T-helper 2 cell treated with Interferon-gamma antibody and Interleukin-4, amounts not matched to agents 5 μg/mL and 100 μg/mL, for 36 hours (primary cell): ENCODE results near the gene MRPL43.

Source experiments
- DNase-seq: peaks from one replicate; pipeline ENCODE4 v3.0.0; 2021; ENCODE audit warnings: low spot score
- H3K27ac Mint-ChIP-seq: one replicate; pipeline ENCODE4 v1.8.0; 2021; ENCODE audit warnings: mild to moderate bottlenecking, mixed read lengths
- H3K27me3 Mint-ChIP-seq: one replicate; pipeline ENCODE4 v1.8.0; 2021; ENCODE audit warnings: low read depth, mixed read lengths
- H3K36me3 Mint-ChIP-seq: one replicate; pipeline ENCODE4 v1.8.0; 2021; ENCODE audit warnings: low read depth, mixed read lengths
- H3K4me1 Mint-ChIP-seq: one replicate; pipeline ENCODE4 v1.8.0; 2021; ENCODE audit warnings: low read depth, mixed read lengths
- H3K4me3 Mint-ChIP-seq: one replicate; pipeline ENCODE4 v1.8.0; 2022; ENCODE audit warnings: mild to moderate bottlenecking, moderate library complexity, mixed read lengths
- H3K9me3 Mint-ChIP-seq: one replicate; pipeline ENCODE4 v1.8.0; 2021; ENCODE audit warnings: mixed read lengths

Gene MRPL43

DNA sequence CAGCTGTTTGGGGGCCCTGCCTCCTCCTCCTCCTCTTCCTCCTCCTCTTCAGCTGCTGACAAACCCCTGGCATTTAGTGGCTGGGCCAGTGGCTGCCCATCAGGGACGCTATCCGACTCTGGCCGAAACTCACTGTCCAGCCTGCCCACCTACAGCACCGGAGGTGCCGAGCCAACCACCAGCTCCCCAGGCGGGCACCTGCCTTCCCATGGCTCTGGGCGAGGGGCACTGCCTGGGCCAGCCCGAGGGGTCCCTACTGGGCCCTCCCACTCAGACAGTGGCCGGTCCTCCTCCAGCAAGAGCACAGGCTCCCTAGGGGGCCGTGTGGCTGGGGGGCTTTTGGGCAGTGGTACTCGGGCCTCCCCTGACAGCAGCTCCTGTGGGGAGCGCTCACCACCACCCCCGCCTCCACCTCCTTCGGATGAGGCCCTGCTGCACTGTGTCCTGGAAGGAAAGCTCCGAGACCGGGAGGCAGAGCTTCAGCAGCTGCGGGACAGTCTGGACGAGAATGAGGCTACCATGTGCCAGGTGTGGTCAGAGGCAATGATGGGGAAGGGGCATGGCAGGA, 16.4 kb upstream of the MRPL43 start:
- no peaks in the 10 kb centered on the region for H3K36me3 Mint-ChIP-seq
- no peaks in the 10 kb centered on the region for H3K9me3 Mint-ChIP-seq
- H3K4me1 Mint-ChIP-seq, result peaks cover 4% of the 10 kb centered on the region
- no peak overlapping the region for H3K27ac Mint-ChIP-seq
- peaks cover 2% of the 10 kb centered on the region for H3K27me3 Mint-ChIP-seq
- no peak for DNase-seq
- no peak overlapping the region for H3K4me3 Mint-ChIP-seq

DNA sequence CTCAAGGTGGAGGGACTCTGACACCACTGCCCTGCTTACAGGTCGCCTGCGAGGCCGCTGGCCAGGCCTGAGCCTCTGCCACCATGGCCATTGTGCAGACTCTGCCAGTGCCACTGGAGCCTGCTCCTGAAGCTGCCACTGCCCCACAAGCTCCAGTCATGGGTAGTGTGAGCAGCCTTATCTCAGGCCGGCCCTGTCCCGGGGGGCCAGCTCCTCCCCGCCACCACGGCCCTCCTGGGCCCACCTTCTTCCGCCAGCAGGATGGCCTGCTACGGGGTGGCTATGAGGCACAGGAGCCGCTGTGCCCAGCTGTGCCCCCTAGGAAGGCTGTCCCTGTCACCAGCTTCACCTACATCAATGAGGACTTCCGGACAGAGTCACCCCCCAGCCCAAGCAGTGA, 15.2 kb upstream of the MRPL43 start:
- Mint-ChIP-seq H3K27ac (no peak overlapping the region), H3K36me3 (no peaks in the 10 kb centered on the region), H3K4me1 (peaks cover 11% of the 10 kb centered on the region), H3K27me3 (peaks cover 2% of the 10 kb centered on the region), H3K4me3 (no peak overlapping the region), H3K9me3 (no peaks in the 10 kb centered on the region)
- no peak for DNase-seq

DNA sequence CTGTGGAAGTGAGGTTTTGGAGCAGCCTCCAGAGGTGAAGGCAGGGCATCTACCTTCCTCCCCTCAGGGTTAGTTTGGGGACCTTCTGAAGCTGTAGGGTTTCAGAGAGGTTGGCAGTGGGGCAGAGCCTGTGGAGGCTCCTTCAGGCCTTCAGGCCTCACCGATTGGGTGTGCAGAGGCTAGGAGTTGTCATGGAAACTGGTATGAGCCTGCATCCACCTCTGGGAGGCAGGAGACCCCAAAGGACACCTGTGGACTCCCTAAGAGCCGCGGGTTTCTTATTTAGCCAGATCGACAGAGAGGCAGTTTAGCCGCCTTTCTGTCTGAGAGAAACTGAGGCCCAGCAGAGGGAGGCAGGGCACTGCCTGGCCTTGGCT, 14.3 kb upstream of the MRPL43 start:
- no peak for DNase-seq
- Mint-ChIP-seq H3K27ac (no peak overlapping the region), H3K36me3 (no peaks in the 10 kb centered on the region), H3K4me1 (peaks cover 11% of the 10 kb centered on the region), H3K9me3 (no peaks in the 10 kb centered on the region), H3K27me3 (peaks cover 2% of the 10 kb centered on the region), H3K4me3 (no peak overlapping the region)

DNA sequence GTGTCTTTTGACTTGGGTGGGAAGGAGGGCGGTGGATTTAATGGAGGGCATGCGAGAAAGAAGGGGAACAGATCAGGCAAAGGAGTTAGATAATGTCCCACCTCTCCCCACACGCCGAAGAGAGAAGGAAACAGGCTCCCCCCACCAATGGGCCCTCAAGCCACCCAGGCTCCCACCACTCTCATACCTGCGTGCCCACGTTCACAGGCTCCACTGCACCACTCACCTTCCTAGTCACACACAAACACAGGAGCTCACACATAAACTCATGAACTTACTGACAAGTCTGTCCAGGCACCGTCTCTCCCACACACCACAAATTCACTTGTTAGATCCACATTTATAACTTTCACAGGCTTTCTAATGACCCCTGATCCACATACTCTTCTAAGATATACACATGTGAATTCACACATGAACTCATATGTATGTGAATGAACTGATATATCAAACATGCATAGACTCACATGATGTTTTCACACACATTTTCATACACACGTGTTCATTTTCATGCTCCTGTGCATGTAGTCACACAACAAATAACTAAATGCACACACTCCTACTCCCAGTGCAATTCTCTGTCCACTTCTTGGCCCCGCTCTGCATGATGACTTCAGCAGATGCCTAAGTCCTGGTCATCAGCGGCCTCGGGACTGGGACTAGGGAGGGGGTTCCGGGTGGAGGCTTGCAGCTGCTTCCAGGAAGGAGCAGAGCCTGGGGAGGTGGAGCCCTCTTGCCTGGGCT, 13.8 kb upstream of the MRPL43 start:
- H3K9me3 Mint-ChIP-seq, result no peaks in the 10 kb centered on the region
- H3K4me1 Mint-ChIP-seq, result peaks cover 15% of the 10 kb centered on the region
- H3K36me3 Mint-ChIP-seq, result no peaks in the 10 kb centered on the region
- no peak for DNase-seq
- peaks cover 2% of the 10 kb centered on the region for H3K27me3 Mint-ChIP-seq
- H3K4me3 Mint-ChIP-seq, result peak overlapping the region; percentile 69
- H3K27ac Mint-ChIP-seq, result peak overlapping the region; percentile 52

DNA sequence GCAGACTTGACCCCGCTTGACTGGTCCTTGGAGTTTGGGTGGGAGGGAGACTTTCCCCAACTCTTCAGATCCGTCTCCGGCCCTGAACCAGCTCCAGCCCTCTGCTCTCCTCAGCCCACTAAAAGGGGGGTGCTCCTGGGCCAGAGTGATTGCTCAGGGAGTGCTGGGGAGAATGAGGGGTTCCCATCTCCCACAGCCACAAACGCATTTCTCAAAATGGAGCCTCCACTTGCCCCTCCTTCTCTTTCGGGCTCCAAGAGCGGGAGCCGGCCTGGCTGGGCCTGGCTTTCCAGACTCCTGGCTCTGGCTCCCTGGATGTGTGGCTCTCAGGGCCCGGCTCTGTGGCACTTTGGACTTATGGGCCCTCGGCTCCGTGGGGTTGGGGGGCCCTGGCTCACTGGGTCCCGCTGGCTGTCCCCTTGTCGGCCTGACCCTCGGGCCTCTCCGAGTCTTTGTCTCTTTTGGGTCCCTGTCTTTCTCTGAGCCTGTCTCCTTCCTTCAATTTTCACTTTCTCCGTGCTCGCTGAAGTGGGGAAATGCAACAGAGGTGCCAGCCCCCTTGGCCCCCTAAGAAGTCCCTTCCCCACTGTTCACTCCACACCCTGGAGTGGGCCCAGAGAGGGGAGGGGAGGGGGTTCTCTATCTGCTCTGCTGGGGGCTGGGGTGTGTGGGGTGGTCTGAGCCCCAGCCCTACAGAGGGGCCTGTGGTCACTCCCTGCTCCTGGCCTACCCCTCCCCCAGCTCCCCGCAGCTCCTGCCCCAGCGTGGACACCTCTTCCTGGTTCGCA, 13.0 kb upstream of the MRPL43 start:
- Mint-ChIP-seq H3K27me3 (peaks cover 2% of the 10 kb centered on the region), H3K36me3 (no peaks in the 10 kb centered on the region), H3K4me1 (peaks cover 15% of the 10 kb centered on the region), H3K9me3 (no peaks in the 10 kb centered on the region), H3K27ac (no peak overlapping the region), H3K4me3 (peak overlapping the region; percentile 73)
- DNase-seq, result no peak

DNA sequence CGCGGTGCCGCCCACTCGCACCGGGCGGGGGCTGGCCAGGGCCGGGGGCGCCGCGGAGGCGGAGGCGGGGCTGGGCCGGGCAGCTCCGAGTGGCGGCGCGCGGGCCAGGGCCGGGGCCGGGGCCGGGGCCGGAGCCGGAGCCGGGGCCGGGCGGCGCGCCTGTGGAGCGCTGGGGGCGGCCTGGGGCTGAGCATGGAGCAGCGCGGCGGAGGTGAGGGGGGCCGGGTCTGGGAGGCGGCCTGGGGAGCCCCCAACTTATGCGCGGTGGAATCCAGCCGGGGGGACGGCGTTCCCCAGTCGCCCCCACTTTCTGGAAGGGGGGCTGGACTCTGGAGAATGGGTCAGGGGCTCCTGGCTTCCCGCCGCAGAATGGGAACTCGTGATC, 12.4 kb upstream of the MRPL43 start, which contains the start of gene LZTS2:
TSS of gene LZTS2 (plus strand) at position 67 of the 385 bp plus-strand sequence. CDS start 2,731 bp downstream, outside the sequence.
- no peaks in the 10 kb centered on the region for H3K9me3 Mint-ChIP-seq
- H3K4me1 Mint-ChIP-seq, result peaks cover 15% of the 10 kb centered on the region

DNA sequence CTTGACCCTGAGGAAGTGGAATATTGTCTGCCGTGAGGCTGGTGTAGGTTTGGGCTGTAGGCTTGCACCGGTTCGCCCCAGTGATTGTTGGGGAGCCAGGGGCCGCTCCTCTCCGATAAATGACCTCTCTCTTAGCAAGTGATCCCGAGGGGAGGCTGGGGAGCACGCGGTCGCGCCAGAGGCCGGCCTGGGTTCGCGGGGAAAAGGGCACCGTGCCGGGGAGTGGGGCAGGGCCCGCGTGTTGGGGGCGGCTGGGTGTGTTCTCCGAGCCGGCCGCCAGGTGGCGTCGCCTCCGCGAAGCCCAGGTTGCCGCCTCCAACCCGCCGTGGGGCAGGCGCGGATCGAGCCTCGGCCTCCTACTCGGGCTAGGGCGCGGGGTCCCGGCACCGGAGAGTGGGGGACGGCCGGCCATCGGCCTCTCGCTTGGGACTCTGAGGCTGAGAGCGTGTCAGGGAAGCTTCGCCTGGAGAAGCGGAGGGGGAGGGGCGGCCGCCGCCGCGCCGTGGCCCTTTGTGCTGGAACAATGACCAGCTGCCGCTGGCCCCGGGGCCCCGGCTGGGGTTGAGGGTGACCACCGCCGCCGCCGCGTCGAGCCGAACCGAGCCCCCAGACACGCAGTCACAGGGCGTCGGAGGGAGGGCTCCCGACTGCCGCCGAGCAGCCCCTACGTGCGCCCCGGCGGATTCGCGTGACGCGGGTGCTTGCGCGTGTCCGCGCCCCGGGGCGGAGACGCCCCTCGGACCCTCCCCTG, 11.9 kb upstream of the MRPL43 start:
- Mint-ChIP-seq H3K27me3 (peaks cover 2% of the 10 kb centered on the region), H3K36me3 (peaks cover 5% of the 10 kb centered on the region), H3K4me1 (peaks cover 15% of the 10 kb centered on the region), H3K9me3 (no peaks in the 10 kb centered on the region), H3K4me3 (peak overlapping the region; percentile 84), H3K27ac (peak overlapping the region; percentile 85)
- peak; percentile 80 for DNase-seq

More for the DNA sequence above, 12.4 kb upstream of the MRPL43 start, which contains the start of gene LZTS2:
- Mint-ChIP-seq H3K27ac (peak within 1 kb of the TSS; percentile 85), H3K27me3 (peaks cover 2% of the 10 kb centered on the region), H3K4me3 (peak within 1 kb of the TSS; percentile 84), H3K36me3 (peaks cover 1% of the 10 kb centered on the region)
- DNase-seq, result no peak

DNA sequence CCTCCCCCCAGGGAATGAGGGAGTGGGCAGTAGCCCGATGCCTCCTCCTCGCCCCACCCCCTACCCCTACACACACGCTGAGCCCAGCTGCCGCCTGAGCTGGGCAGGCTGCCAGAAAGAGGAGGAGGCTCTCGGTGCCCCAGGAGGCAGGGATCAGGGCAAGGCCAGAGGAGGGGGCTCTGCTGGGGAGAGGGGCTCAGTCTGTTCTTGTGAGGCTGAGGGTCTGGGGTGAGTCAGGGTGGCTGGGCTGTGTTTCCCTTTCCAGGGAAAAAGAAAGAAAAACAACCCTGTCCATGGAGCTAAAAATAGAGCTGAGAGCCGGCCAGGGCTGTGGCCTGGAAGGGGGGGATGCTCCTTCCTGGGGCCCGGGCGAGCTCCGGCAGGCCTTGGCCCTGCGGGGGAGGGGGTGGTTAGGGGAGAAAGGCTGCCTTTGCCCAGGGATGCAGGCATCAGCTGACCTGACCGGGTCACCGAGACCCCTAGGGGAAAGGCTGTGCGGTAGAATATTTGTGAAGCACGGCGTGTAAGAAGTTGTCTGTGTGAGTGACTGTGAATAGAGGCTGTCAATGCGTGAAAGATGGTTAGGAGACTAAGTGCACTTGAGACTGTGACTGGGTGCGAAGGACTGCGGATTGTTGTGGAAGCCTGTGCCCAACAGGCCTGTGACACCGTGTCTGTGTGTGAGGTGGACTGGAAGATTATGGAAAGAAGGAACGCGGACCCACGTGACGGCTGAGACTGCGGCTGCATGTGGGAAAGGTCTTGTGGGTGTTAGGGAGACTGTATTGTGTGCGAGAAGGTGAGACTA, 11.1 kb upstream of the MRPL43 start:
- Mint-ChIP-seq H3K36me3 (peaks cover 9% of the 10 kb centered on the region), H3K27ac (peak overlapping the region; percentile 85), H3K9me3 (no peaks in the 10 kb centered on the region), H3K27me3 (peaks cover 2% of the 10 kb centered on the region), H3K4me1 (peaks cover 15% of the 10 kb centered on the region), H3K4me3 (peak overlapping the region; percentile 84)
- DNase-seq, result peak; percentile 47

DNA sequence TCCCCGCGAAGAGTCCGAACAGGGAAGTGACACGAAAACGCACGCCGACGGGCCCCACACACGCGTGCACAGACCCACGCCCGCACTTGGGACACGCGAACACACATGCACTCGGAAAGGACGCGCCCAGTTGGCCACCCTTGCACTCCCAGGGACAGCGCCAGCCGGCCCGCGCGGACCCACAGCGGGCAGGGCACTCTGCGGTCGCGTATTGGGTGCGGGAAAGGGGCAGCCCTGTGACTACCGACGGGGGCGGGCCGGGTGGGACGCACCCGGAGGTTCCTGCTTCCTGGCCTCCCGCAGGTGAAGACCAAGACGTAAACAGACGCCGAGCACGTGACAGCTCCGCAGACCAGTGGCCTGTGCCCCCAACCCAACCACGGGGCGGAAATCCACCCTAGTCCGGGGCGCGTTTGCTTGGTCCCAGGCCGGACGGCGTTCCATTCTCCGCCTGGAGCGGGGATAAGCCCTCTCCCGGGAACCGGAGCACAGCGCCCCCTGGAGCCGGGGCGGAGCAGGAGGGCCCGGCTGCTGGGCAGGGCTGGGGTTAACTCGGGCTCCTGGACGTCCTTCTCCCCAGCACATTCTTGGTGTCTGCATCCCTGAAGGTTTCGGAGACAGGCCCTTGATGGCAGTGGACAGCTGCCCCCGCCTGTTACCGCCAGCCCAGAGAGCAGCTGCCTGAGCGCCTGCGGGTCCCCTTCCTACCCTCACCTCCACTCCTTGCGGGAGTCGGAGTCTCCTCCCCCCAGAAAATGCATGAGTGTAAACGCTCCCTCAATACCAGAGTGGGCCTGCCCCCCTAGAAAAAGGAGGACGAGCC, 10.3 kb upstream of the MRPL43 start:
- peaks cover 14% of the 10 kb centered on the region for H3K36me3 Mint-ChIP-seq
- peaks cover 2% of the 10 kb centered on the region for H3K27me3 Mint-ChIP-seq
- DNase-seq, result peak; percentile 78
- H3K4me3 Mint-ChIP-seq, result peak overlapping the region; percentile 84
- no peaks in the 10 kb centered on the region for H3K9me3 Mint-ChIP-seq
- peaks cover 15% of the 10 kb centered on the region for H3K4me1 Mint-ChIP-seq
- H3K27ac Mint-ChIP-seq, result peak overlapping the region; percentile 92

DNA sequence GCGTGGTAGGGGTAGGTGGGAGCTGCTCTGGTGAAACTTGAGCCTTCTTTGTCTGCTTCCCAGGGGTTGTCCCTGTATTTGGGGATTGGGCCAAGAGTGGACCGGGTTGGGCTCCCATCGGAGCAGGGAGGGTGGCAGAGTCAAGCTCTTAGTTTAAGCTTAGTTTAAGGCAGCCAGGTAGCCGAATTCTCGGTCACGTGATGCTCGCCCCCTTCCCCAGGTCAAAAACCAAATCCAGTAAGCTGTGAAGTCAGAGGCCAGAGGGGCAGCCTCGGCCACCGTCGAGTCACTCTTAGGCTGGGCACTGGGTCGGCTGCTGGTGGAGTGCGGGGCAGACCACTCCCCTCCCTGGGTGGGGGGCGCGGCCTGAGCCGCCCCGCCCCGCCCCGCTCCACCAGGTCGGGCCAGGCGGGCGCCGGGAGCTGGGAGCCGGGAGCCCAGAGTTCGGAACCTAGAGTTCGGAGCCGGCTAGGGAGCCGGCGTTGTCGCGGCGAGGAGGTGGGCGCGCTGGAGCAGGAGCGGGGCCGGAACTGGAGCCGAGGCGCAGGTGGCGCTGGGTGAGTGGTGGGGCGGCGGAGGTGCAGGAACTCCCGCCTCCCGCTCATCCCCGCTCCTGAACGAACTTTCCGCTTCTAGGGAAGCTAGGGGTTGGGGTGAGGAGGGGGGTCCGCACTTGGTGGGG, 9.5 kb upstream of the MRPL43 start:
- no peaks in the 10 kb centered on the region for H3K9me3 Mint-ChIP-seq
- peak overlapping the region; percentile 92 for H3K27ac Mint-ChIP-seq
- H3K4me3 Mint-ChIP-seq, result peak overlapping the region; percentile 85
- H3K27me3 Mint-ChIP-seq, result peaks cover 2% of the 10 kb centered on the region
- peaks cover 15% of the 10 kb centered on the region for H3K4me1 Mint-ChIP-seq
- peaks cover 15% of the 10 kb centered on the region for H3K36me3 Mint-ChIP-seq
- peak; percentile 32 for DNase-seq

DNA sequence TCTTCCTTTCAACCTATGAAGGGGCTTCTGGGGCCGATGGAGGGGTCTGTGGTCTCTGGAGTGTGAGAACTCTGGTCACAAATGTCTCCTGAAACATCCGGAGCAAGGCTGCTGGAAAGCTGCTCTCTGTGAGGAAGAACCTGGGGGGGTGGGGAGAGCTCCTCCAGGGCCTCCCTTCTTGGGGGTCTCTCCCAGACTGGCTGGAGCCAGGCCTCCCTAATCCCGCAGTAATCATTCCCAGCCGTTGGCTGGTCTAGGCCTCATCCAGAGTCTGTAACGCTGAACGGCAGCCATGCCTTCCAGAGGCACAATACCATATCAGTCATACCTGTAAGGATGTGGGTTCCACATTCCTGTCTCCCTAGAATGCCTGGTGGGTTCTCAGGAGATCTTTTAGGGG, 7.9 kb upstream of the MRPL43 start:
- H3K4me3 Mint-ChIP-seq, result no peak overlapping the region
- peaks cover 16% of the 10 kb centered on the region for H3K4me1 Mint-ChIP-seq
- H3K27me3 Mint-ChIP-seq, result no peaks in the 10 kb centered on the region
- H3K27ac Mint-ChIP-seq, result no peak overlapping the region
- peaks cover 28% of the 10 kb centered on the region for H3K36me3 Mint-ChIP-seq
- DNase-seq, result no peak
- no peaks in the 10 kb centered on the region for H3K9me3 Mint-ChIP-seq
